ENCODE results near the gene CAMSAP1. TPM values are rescaled to one million over a fixed set of nuclear protein-coding genes. Genes with fewer than 3 reads are reported as not detected.
A peak's percentile ranks its signal among the peaks of the same experiment; 100 is the strongest.

CAMSAP1 gene
- total RNA-seq, 2 experiments from 2014 or later, result 43.2 to 46.0 TPM

DNA sequence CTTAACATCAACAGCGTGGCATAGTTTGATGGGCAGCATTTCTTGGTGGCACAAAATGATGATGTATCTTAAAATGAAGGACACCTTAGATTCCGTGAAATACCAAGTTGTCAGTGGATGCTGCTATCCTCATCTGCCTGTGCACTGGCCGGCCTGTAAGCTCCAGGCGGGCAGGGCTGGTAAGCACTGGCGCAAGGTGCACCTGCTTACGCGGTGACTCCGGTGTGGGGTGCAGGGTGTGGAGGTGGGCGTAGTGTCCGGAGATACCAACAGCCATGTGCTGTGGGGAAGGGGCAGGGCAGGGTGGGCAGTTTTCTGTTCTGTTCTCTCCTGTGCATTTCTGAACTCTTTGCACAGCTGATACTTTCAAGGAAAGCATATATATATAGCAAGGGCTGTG is 103.9 kb downstream of the CAMSAP1 start:
- H3K4me3 Mint-ChIP-seq, result no peak overlapping the region
- DNase-seq, result no peak
- H3K4me1 Mint-ChIP-seq (ENCODE audit: low read depth), result peaks cover 2% of the 10 kb centered on the region
- ChIA-PET CTCF (no interaction called here), POLR2A (no interaction called here)
- no peaks in the 10 kb centered on the region for H3K9me3 Mint-ChIP-seq
- intact Hi-C loops (cut with micrococcal nuclease), result no loop called here
- H3K27me3 Mint-ChIP-seq, result no peaks in the 10 kb centered on the region
- H3K27ac Mint-ChIP-seq, result no peak overlapping the region
- no peaks in the 10 kb centered on the region for H3K36me3 Mint-ChIP-seq

GRCh38 chr9:135802876-135803419 is 104.4 kb downstream of the CAMSAP1 start:
- no peak overlapping the region for H3K27ac Mint-ChIP-seq
- H3K4me1 Mint-ChIP-seq (ENCODE audit: low read depth), result peaks cover 2% of the 10 kb centered on the region
- ChIA-PET CTCF (no interaction called here), POLR2A (no interaction called here)
- intact Hi-C loops (cut with micrococcal nuclease), result no loop called here
- no peak overlapping the region for H3K4me3 Mint-ChIP-seq
- no peaks in the 10 kb centered on the region for H3K9me3 Mint-ChIP-seq
- DNase-seq, result no peak
- no peaks in the 10 kb centered on the region for H3K36me3 Mint-ChIP-seq
- H3K27me3 Mint-ChIP-seq, result no peaks in the 10 kb centered on the region

GRCh38 chr9:135801070-135801469 is 106.3 kb downstream of the CAMSAP1 start:
- Mint-ChIP-seq H3K9me3 (no peaks in the 10 kb centered on the region), H3K27me3 (no peaks in the 10 kb centered on the region), H3K27ac (no peak overlapping the region), H3K4me1 (ENCODE audit: low read depth) (peaks cover 4% of the 10 kb centered on the region), H3K36me3 (no peaks in the 10 kb centered on the region), H3K4me3 (no peak overlapping the region)
- ChIA-PET CTCF (no interaction called here), POLR2A (no interaction called here)
- DNase-seq, result no peak
- intact Hi-C loops (cut with micrococcal nuclease), result no loop called here

DNA sequence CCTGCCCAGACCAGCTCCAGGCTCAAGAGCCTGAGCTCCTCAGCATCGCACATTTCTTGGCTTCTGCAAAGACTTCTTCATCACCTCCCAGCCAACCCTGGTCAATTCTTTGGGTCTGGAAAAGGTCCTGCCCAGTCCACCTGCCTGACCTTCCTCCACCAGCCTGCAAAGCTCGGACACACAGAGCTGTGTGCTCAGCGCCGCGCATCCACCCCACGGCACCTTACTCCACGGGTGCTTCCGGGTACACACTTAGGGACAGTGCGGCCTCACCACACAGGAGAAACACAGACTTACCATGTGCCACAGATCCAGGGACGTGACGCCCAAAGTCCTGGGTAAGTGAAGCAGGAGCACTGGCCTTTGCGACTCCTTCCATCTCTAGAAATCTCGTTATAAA is 108.1 kb downstream of the CAMSAP1 start:
- Mint-ChIP-seq H3K36me3 (no peaks in the 10 kb centered on the region), H3K27ac (no peak overlapping the region), H3K4me1 (ENCODE audit: low read depth) (peaks cover 3% of the 10 kb centered on the region), H3K4me3 (no peak overlapping the region), H3K27me3 (no peaks in the 10 kb centered on the region), H3K9me3 (no peaks in the 10 kb centered on the region)
- ChIA-PET POLR2A (no interaction called here), CTCF (no interaction called here)
- DNase-seq, result no peak
- intact Hi-C loops (cut with micrococcal nuclease), result no loop called here

DNA sequence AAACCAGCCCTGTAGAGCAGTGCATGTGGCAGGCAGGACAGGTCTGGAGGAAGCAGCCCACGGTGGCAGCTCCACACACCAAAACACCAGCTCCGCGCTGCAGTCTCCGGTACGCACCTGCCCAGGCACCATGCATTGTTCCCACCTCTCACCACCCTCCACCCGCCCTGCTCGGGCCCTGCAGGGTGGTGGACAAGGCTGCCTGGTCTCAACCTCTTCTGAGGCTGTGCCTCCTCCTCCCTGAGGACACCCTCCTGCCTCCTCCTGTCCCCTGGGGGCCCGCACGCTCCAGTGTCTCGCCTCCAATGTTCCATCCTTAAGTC is 109.1 kb downstream of the CAMSAP1 start:
- H3K4me3 Mint-ChIP-seq, result no peak overlapping the region
- peaks cover 3% of the 10 kb centered on the region for H3K4me1 Mint-ChIP-seq (ENCODE audit: low read depth)
- ChIA-PET POLR2A (no interaction called here), CTCF (interaction anchor here (1.5 kb wide), 1 partner anchor 147 kb away, joined by 4 read pairs; no protein-coding TSS in a partner anchor)
- no peak overlapping the region for H3K27ac Mint-ChIP-seq
- DNase-seq, result no peak
- H3K9me3 Mint-ChIP-seq, result no peaks in the 10 kb centered on the region
- intact Hi-C loops (cut with micrococcal nuclease), result no loop called here
- no peaks in the 10 kb centered on the region for H3K36me3 Mint-ChIP-seq
- no peaks in the 10 kb centered on the region for H3K27me3 Mint-ChIP-seq

- Mint-ChIP-seq H3K9me3 (no peaks in the 10 kb centered on the region), H3K4me1 (ENCODE audit: low read depth) (peaks cover 3% of the 10 kb centered on the region), H3K4me3 (no peak overlapping the region), H3K27ac (no peak overlapping the region), H3K36me3 (no peaks in the 10 kb centered on the region), H3K27me3 (no peaks in the 10 kb centered on the region)
- DNase-seq, result peak; percentile 64
- ChIA-PET CTCF (interaction anchor here (0.5 to 1.5 kb wide), 3 partner anchors 33 to 325 kb away, joined by 3 to 4 read pairs (median 4); no protein-coding TSS in a partner anchor), POLR2A (no interaction called here)
- intact Hi-C loops (cut with micrococcal nuclease), result no loop called here
Measured at GRCh38 chr9:135797507-135798262, 109.7 kb downstream of the CAMSAP1 start.

DNA sequence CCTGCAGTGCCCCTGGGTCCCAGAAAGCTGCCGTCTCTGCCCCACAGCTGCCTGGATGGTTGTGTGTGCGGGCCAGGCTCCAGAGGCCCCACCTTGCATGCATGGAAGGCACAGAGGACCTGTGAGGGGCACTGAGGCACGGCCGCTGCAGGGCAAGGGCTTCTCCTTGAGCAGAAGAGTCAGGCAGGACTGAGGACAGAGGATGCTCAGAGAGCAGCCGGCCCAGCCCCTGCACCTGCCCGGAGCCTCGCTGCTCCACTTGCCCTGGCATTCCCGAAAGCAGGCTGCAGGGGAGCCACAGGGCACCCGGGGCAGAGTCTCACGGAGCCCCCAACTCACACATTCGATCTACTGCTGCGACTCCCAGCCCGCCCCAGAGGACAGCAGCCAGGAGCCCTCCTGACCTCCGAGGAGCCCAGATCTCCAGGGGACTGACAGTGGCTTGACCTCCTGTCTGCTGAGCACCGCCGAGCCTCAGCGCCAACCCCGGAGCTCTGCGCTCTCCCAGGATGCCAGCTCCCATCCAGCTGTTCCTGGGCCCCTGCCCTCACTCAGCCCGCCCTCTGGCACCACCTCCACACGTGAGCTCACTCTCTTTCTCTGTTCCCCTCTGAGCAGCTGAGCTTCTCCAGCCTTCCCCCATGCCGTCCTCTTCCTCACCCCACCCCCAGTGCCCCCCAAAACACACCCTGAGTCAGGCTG is 110.4 kb downstream of the CAMSAP1 start:
- intact Hi-C loops (cut with micrococcal nuclease), result no loop called here
- no peaks in the 10 kb centered on the region for H3K36me3 Mint-ChIP-seq
- no peak overlapping the region for H3K4me3 Mint-ChIP-seq
- H3K4me1 Mint-ChIP-seq (ENCODE audit: low read depth), result peaks cover 3% of the 10 kb centered on the region
- no peak for DNase-seq
- CTCF ChIA-PET, result interaction anchor here (0.5 to 1.5 kb wide), 3 partner anchors 32 to 325 kb away, joined by 3 to 4 read pairs (median 4); no protein-coding TSS in a partner anchor
- no peak overlapping the region for H3K27ac Mint-ChIP-seq
- no peaks in the 10 kb centered on the region for H3K27me3 Mint-ChIP-seq
- POLR2A ChIA-PET, result no interaction called here
- H3K9me3 Mint-ChIP-seq, result no peaks in the 10 kb centered on the region

DNA sequence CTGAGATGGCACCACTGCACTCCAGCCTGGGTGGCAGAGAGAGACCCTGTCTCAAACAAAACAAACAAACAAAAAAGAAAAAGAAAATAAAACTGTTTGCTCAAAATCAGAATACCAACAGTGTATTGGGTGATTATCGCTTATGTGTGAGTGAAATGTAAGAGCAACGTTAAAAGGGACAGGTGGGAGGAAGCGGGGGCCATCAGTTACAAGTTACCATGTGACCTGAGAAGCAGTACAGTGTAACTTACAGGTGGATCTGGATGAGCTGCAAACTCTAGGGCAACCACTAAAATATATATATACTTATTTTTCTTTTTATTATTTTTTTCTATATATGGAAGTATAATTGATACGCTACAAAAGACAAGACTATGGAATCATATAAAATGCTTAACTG is 112.0 kb downstream of the CAMSAP1 start:
- ChIA-PET CTCF (interaction anchor here (0.6 to 1.0 kb wide), 2 partner anchors 31 to 327 kb away, joined by 3 read pairs; no protein-coding TSS in a partner anchor), POLR2A (no interaction called here)
- H3K27ac Mint-ChIP-seq, result no peak overlapping the region
- H3K4me3 Mint-ChIP-seq, result no peak overlapping the region
- H3K36me3 Mint-ChIP-seq, result no peaks in the 10 kb centered on the region
- H3K27me3 Mint-ChIP-seq, result no peaks in the 10 kb centered on the region
- intact Hi-C loops (cut with micrococcal nuclease), result no loop called here
- H3K4me1 Mint-ChIP-seq (ENCODE audit: low read depth), result peaks cover 3% of the 10 kb centered on the region
- H3K9me3 Mint-ChIP-seq, result no peaks in the 10 kb centered on the region
- no peak for DNase-seq

DNA sequence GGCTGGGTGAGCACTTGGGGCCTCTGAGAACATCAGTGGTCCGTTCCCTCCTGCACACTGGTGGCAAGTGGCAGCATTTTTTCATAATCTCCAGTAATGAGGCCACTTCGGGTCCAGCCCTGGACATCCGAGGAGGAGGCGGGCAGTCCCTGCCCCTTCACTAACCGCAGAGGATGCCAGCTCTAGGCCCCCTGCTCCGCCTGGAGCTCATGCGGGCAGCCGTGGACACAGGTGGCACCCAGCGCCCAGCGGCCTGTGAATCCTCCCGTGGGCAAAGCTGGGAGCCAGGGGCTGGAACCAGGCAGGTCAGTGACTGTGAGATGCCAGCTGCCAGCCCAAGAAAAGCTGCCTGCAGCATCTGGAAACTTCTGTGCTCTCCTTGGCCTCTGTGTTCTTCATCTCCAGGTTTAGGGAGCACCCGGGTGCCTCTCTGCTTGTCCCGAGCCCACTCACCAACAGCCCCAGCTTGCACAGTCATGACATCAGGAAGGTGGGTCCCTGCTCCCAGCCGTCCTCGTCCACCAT is 112.9 kb downstream of the CAMSAP1 start:
- ChIA-PET CTCF (no interaction called here), POLR2A (no interaction called here)
- Mint-ChIP-seq H3K27me3 (no peaks in the 10 kb centered on the region), H3K4me3 (no peak overlapping the region), H3K36me3 (no peaks in the 10 kb centered on the region), H3K4me1 (ENCODE audit: low read depth) (peaks cover 3% of the 10 kb centered on the region), H3K27ac (no peak overlapping the region), H3K9me3 (no peaks in the 10 kb centered on the region)
- intact Hi-C loops (cut with micrococcal nuclease), result no loop called here
- no peak for DNase-seq

DNA sequence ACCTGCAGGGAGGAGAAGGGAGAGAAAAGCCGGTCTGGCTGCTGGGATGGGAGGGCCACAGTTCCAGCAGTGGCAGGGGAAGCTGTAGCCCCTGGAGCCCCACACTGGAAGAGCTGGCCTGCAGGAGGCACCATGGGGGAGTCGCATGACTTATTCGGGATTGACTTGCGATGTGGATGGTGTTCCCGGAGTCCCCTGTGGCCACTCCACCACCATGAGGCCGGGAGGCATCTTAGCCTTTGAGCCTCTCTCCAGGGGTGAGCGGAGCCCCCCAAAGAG is 113.3 kb downstream of the CAMSAP1 start:
- H3K27me3 Mint-ChIP-seq, result no peaks in the 10 kb centered on the region
- peaks cover 3% of the 10 kb centered on the region for H3K4me1 Mint-ChIP-seq (ENCODE audit: low read depth)
- POLR2A ChIA-PET, result no interaction called here
- CTCF ChIA-PET, result no interaction called here
- intact Hi-C loops (cut with micrococcal nuclease), result no loop called here
- H3K9me3 Mint-ChIP-seq, result no peaks in the 10 kb centered on the region
- H3K27ac Mint-ChIP-seq, result no peak overlapping the region
- no peak overlapping the region for H3K4me3 Mint-ChIP-seq
- no peak for DNase-seq
- H3K36me3 Mint-ChIP-seq, result no peaks in the 10 kb centered on the region

- Mint-ChIP-seq H3K36me3 (no peaks in the 10 kb centered on the region), H3K27ac (no peak overlapping the region), H3K4me3 (no peak overlapping the region), H3K9me3 (no peaks in the 10 kb centered on the region), H3K4me1 (ENCODE audit: low read depth) (peaks cover 3% of the 10 kb centered on the region), H3K27me3 (no peaks in the 10 kb centered on the region)
- ChIA-PET CTCF (no interaction called here), POLR2A (no interaction called here)
- no peak for DNase-seq
- intact Hi-C loops (cut with micrococcal nuclease), result no loop called here
Measured at GRCh38 chr9:135793221-135794056, 113.9 kb downstream of the CAMSAP1 start.

Data from activated CD4-positive, alpha-beta memory T cell treated with anti-CD3 and anti-CD28 coated beads for 36 hours (primary cell).